ENCODE measurements around the gene AIFM1.

The AIFM1 gene

DNA sequence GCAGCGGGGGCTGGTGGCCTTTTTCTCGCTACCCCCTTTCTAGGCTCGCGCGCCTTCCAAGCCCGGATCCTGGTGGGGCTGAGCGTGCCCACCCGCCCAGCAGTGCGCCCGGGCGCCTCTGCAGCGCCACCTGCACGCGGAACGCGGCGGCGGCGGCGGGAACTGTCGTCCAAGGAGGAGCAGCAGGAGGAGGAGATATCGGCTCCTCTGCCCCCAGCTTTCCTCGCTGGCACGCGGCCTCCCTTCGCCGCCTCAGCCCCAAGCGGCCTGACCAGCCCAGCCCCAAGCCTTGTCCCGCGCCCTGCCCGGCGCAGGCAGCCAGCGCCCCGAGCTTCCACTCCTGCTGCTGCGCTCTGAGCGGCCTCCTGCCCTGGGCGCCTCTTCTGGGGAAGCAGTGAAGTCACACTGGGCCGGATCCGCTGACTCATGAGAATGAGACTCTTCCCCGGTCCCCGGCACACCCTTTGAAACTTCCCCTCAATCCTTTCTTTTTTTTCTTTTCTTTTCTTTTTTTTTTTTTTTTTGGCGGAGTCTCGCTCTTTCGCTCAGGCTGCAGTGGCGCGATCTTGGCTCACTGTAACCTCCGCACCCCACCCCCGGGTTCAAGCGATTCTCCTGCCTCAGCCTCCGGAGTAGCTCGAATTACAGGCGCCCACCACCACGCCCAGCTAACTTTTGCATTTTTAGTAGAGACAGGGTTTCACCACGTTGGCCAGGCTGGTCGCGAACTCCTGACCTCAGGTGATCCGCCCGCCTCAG lies 44.7 kb downstream of the AIFM1 start:
- TF ChIP-seq FOXM1 (IDR thresholded peaks at IDR 0.05; ENCODE audit: borderline replicate concordance, low read depth) (no peak), USF1 (IDR thresholded peaks at IDR 0.05) (no peak), YY1 (IDR thresholded peaks at IDR 0.05; ENCODE audit: low read depth) (no peak), CREB1 (IDR thresholded peaks at IDR 0.05; ENCODE audit: low read depth) (no peak), EGR1 (IDR thresholded peaks at IDR 0.05) (no peak), NFIC (IDR thresholded peaks at IDR 0.05) (no peak), TEAD4 (IDR thresholded peaks at IDR 0.05) (no peak), TAF1 (IDR thresholded peaks at IDR 0.05; ENCODE audit: low read depth) (no peak), RAD21 (IDR thresholded peaks at IDR 0.05; ENCODE audit: low read depth) (no peak), CEBPB (IDR thresholded peaks at IDR 0.05) (no peak), EP300 (IDR thresholded peaks at IDR 0.05; ENCODE audit: borderline replicate concordance) (no peak), ZBTB7A (IDR thresholded peaks at IDR 0.05; ENCODE audit: low read depth) (no peak), MAX (IDR thresholded peaks at IDR 0.05) (no peak), TCF12 (IDR thresholded peaks at IDR 0.05; ENCODE audit: low read depth) (no peak)
- TF ChIP-seq, protein P1, sequence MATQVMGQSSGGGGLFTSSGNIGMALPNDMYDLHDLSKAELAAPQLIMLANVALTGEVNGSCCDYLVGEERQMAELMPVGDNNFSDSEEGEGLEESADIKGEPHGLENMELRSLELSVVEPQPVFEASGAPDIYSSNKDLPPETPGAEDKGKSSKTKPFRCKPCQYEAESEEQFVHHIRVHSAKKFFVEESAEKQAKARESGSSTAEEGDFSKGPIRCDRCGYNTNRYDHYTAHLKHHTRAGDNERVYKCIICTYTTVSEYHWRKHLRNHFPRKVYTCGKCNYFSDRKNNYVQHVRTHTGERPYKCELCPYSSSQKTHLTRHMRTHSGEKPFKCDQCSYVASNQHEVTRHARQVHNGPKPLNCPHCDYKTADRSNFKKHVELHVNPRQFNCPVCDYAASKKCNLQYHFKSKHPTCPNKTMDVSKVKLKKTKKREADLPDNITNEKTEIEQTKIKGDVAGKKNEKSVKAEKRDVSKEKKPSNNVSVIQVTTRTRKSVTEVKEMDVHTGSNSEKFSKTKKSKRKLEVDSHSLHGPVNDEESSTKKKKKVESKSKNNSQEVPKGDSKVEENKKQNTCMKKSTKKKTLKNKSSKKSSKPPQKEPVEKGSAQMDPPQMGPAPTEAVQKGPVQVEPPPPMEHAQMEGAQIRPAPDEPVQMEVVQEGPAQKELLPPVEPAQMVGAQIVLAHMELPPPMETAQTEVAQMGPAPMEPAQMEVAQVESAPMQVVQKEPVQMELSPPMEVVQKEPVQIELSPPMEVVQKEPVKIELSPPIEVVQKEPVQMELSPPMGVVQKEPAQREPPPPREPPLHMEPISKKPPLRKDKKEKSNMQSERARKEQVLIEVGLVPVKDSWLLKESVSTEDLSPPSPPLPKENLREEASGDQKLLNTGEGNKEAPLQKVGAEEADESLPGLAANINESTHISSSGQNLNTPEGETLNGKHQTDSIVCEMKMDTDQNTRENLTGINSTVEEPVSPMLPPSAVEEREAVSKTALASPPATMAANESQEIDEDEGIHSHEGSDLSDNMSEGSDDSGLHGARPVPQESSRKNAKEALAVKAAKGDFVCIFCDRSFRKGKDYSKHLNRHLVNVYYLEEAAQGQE (IDR thresholded peaks at IDR 0.05; ENCODE audit: low read depth), result no peak

DNA sequence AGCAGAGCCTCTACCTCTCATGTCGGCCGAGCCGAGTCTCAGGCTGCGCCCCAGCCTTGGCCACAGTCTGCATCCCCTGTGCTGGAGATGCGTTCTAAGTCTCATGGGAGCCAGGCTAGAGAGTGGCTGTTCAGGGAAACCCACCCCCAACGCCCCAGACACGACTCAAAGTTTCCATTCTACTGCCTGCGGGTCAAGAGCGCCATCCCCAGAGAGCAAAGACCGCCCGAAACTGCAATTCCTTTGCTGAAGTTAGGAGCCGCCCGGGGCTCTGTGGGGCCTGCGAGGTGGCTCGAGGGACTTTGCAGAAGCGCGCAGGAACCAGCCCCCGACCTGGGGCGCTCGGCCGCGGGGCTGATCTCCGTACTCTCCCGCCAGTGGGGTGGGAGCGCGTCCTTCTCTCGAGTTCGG lies 45.3 kb downstream of the AIFM1 start:
- no peak for TF ChIP-seq CREB1 (IDR thresholded peaks at IDR 0.05; ENCODE audit: low read depth)
- no peak for TF ChIP-seq FOXM1 (IDR thresholded peaks at IDR 0.05; ENCODE audit: borderline replicate concordance, low read depth)
- no peak for TF ChIP-seq TCF12 (IDR thresholded peaks at IDR 0.05; ENCODE audit: low read depth)
- TF ChIP-seq YY1 (IDR thresholded peaks at IDR 0.05; ENCODE audit: low read depth), result no peak
- TF ChIP-seq TEAD4 (IDR thresholded peaks at IDR 0.05), result no peak
- no peak for TF ChIP-seq USF1 (IDR thresholded peaks at IDR 0.05)
- no peak for TF ChIP-seq EP300 (IDR thresholded peaks at IDR 0.05; ENCODE audit: borderline replicate concordance)
- TF ChIP-seq NFIC (IDR thresholded peaks at IDR 0.05), result no peak
- TF ChIP-seq TAF1 (IDR thresholded peaks at IDR 0.05; ENCODE audit: low read depth), result no peak
- no peak for TF ChIP-seq ZBTB7A (IDR thresholded peaks at IDR 0.05; ENCODE audit: low read depth)
- TF ChIP-seq, protein P1 (IDR thresholded peaks at IDR 0.05; ENCODE audit: low read depth), result no peak

DNA sequence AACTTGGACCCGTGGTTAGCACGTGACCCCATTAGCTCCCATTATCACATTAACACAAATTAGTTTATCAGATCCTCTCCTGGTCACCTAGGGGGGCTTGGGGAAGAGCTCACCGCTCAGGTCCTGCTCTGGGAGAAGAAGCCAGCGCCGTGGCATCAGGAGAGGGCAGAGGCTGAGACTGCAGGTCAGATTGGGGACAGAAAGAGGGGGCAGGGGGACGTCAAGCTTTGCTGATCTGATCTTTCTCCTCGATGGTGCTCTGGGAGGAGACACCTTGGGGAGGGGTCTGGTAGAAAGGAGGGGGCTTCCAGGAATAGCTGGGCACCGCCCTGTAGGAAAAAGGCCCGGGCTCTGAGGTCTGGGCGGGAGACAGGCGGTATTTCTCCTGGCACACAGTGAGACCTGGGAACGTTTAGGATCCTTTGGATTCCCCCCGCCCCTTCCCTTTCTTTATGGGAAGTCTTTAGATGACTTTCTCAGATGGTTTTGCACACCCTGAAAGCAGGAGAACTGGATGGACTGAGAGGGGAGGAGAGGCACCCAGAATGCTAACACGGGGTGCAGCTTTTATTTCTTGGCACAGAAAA lies 46.2 kb downstream of the AIFM1 start:
- no peak for TF ChIP-seq ZBTB7A (IDR thresholded peaks at IDR 0.05; ENCODE audit: low read depth)
- no peak for TF ChIP-seq EP300 (IDR thresholded peaks at IDR 0.05; ENCODE audit: borderline replicate concordance)
- TF ChIP-seq USF1 (IDR thresholded peaks at IDR 0.05), result no peak
- TF ChIP-seq YY1 (IDR thresholded peaks at IDR 0.05; ENCODE audit: low read depth), result no peak
- no peak for TF ChIP-seq CEBPB (IDR thresholded peaks at IDR 0.05)
- TF ChIP-seq RAD21 (IDR thresholded peaks at IDR 0.05; ENCODE audit: low read depth), result no peak

DNA sequence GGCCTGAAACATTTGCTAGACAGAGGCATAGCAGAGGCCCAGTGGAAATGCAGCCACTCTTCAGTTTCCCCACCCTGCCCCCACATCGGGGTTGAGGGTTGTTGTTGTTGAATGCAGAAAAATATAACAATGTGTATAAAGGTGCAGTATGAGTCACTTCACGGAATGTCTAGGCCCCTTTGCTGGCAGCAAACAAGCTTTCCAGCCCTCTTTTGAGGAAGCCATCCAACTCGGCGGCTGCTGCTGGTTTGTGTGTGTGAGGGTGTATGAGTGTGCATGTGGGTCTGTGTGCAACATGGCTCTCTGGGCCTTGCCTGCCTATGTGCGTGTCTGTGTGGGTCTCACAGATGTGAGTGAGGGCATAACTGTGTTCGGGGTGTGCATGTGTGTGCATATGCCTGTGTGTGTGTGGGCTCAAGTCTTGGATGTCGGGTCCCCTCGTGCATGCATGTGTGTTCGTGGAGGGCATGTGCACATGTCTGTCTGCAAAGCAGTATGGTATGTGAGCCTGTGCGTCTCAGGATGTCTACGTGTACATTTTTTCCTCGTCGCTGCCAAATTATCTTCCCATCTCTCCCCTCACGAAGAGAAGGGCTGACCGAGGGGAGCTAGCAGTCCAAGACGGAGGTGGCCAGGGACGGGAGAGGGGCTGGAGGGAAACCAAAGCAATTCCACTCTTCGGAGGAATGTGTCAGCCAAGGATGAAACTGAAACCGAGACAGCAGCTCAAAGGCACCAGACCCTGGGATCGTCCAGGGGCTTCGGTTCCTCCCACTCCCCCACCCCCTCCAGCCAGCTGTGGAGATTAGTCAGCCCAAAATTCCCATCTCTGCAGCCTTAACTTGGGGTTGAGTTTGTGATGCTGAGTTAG lies 47.0 kb downstream of the AIFM1 start:
- no peak for TF ChIP-seq FOXM1 (IDR thresholded peaks at IDR 0.05; ENCODE audit: borderline replicate concordance, low read depth)
- TF ChIP-seq TEAD4 (IDR thresholded peaks at IDR 0.05), result 0 out of 2 replicates have a peak, but pooled peaks have one; percentile 21
- TF ChIP-seq ZBTB7A (IDR thresholded peaks at IDR 0.05; ENCODE audit: low read depth), result no peak

GRCh38 chrX:130117166-130117565 lies 48.5 kb downstream of the AIFM1 start:
- TF ChIP-seq CREB1 (IDR thresholded peaks at IDR 0.05; ENCODE audit: low read depth) (no peak), TCF12 (IDR thresholded peaks at IDR 0.05; ENCODE audit: low read depth) (no peak), EP300 (IDR thresholded peaks at IDR 0.05; ENCODE audit: borderline replicate concordance) (no peak), TEAD4 (IDR thresholded peaks at IDR 0.05) (no peak), MAX (IDR thresholded peaks at IDR 0.05) (no peak), NFIC (IDR thresholded peaks at IDR 0.05) (no peak), FOXM1 (IDR thresholded peaks at IDR 0.05; ENCODE audit: borderline replicate concordance, low read depth) (no peak), ZBTB7A (IDR thresholded peaks at IDR 0.05; ENCODE audit: low read depth) (no peak)
- TF ChIP-seq, protein P1 (IDR thresholded peaks at IDR 0.05; ENCODE audit: low read depth), result 0 out of 2 replicates have a peak, but pooled peaks have one; percentile 15

Measured in Ishikawa (cell line).